H9 (cell line): ENCODE data around the gene HOGA1. TPM values are rescaled to one million over a fixed set of nuclear protein-coding genes. Genes with fewer than 3 reads are reported as not detected.
"Not testable (repeated sequence)": the region's sequence is repeated elsewhere in the genome, so short reads cannot be mapped to it uniquely, and the experiment has no call there.

ENCODE experiments used
- DNase-seq: peaks from one replicate; pipeline ENCODE4 v3.0.0-alpha.2; 2017
- H2AFZ ChIP-seq: one replicate; pipeline ENCODE4 v1.6.1; 2013; ENCODE audit warnings: mild to moderate bottlenecking, low read length, control low read depth, moderate library complexity
- H2AK5ac ChIP-seq: 2 replicates; pipeline ENCODE4 v1.6.1; 2013; ENCODE audit warnings: low read length, control low read depth, mixed read lengths; ENCODE audit not compliant: insufficient read length
- H2BK120ac ChIP-seq: one replicate; pipeline ENCODE4 v1.6.1; 2013; ENCODE audit warnings: low read depth, mild to moderate bottlenecking, low read length, control low read depth, inconsistent platforms; ENCODE audit not compliant: poor library complexity, severe bottlenecking
- H2BK12ac ChIP-seq: 2 replicates; pipeline ENCODE4 v1.6.1; 2013; ENCODE audit warnings: low read length, control low read depth, mixed read lengths, low read depth; ENCODE audit not compliant: insufficient read length
- H2BK15ac ChIP-seq: 2 replicates; pipeline ENCODE4 v1.6.1; 2013; ENCODE audit warnings: low read depth, low read length, control low read depth
- H2BK20ac ChIP-seq: one replicate; pipeline ENCODE4 v1.6.1; 2013; ENCODE audit warnings: low read depth, mild to moderate bottlenecking, low read length, control low read depth, inconsistent platforms; ENCODE audit not compliant: poor library complexity, severe bottlenecking
- H2BK5ac ChIP-seq: 2 replicates; pipeline ENCODE4 v1.6.1; 2013; ENCODE audit warnings: low read length, control low read depth, mixed read lengths; ENCODE audit not compliant: insufficient read length
- H3K14ac ChIP-seq: 2 replicates; pipeline ENCODE4 v1.6.1; 2013; ENCODE audit warnings: low read length, control low read depth; ENCODE audit not compliant: insufficient read depth
- H3K18ac ChIP-seq: 2 replicates; pipeline ENCODE4 v1.6.1; 2013; ENCODE audit warnings: low read depth, mild to moderate bottlenecking, mixed read lengths, low read length, control low read depth; ENCODE audit not compliant: insufficient read length
- H3K23ac ChIP-seq: 2 replicates; pipeline ENCODE4 v1.6.1; 2013; ENCODE audit warnings: low read length, control low read depth, mixed read lengths, low read depth; ENCODE audit not compliant: insufficient read length
- H3K23me2 ChIP-seq: 2 replicates; pipeline ENCODE4 v1.6.1; 2013; ENCODE audit warnings: low read depth, mild to moderate bottlenecking, mixed read lengths, low read length, control low read depth; ENCODE audit not compliant: insufficient read length, poor library complexity, severe bottlenecking
- H3K27ac ChIP-seq: 2 replicates; pipeline ENCODE4 v1.5.1; 2013; ENCODE audit warnings: low read length, control low read depth, mixed read lengths, low read depth; ENCODE audit not compliant: insufficient read length
- H3K27me3 ChIP-seq: 2 replicates; pipeline ENCODE4 v1.6.1; 2013; ENCODE audit warnings: low read length, control low read depth, inconsistent platforms; ENCODE audit not compliant: insufficient read depth
- H3K4ac ChIP-seq: 2 replicates; pipeline ENCODE4 v1.6.1; 2013; ENCODE audit warnings: low read depth, mild to moderate bottlenecking, control low read depth, inconsistent platforms, low read length, moderate library complexity
- H3K4me1 ChIP-seq: 2 replicates; pipeline ENCODE4 v1.6.1; 2013; ENCODE audit warnings: low read length, control low read depth, inconsistent platforms; ENCODE audit not compliant: insufficient read depth
- H3K4me2 ChIP-seq: 2 replicates; pipeline ENCODE4 v1.6.1; 2013; ENCODE audit warnings: low read length, control low read depth, mixed read lengths; ENCODE audit not compliant: insufficient read length, insufficient read depth
- H3K56ac ChIP-seq: 2 replicates; pipeline ENCODE4 v1.6.1; 2013; ENCODE audit warnings: low read depth, mild to moderate bottlenecking, mixed read lengths, low read length, control low read depth; ENCODE audit not compliant: insufficient read length
- H3K79me1 ChIP-seq: 2 replicates; pipeline ENCODE4 v1.6.1; 2013; ENCODE audit warnings: low read depth, mild to moderate bottlenecking, moderate library complexity, low read length, control low read depth, inconsistent platforms; ENCODE audit not compliant: insufficient read depth, poor library complexity, severe bottlenecking
- H3K79me2 ChIP-seq: 2 replicates; pipeline ENCODE4 v1.6.1; 2013; ENCODE audit warnings: low read length, control low read depth, inconsistent platforms; ENCODE audit not compliant: insufficient read depth
- H3K9ac ChIP-seq: 2 replicates; pipeline ENCODE4 v1.6.1; 2013; ENCODE audit warnings: low read length, control low read depth, mixed read lengths; ENCODE audit not compliant: insufficient read length; ENCODE audit errors: extremely low read depth
- H3K9me3 ChIP-seq: one replicate; pipeline ENCODE4 v1.6.1; 2013; ENCODE audit warnings: low read depth, low read length, inconsistent platforms; ENCODE audit not compliant: control insufficient read depth
- H3T11ph ChIP-seq: one replicate; pipeline ENCODE4 v1.6.1; 2013; ENCODE audit warnings: mild to moderate bottlenecking, low read length, control low read depth, inconsistent platforms
- H4K20me1 ChIP-seq: one replicate; pipeline ENCODE4 v1.6.1; 2013; ENCODE audit not compliant: control insufficient read depth, insufficient read length, insufficient read depth
- H4K5ac ChIP-seq: 2 replicates; pipeline ENCODE4 v1.6.1; 2013; ENCODE audit warnings: low read depth, mild to moderate bottlenecking, mixed read lengths, low read length, control low read depth; ENCODE audit not compliant: insufficient read length
- H4K8ac ChIP-seq: replicated peaks from 2 replicates; pipeline ENCODE4 v1.6.1; 2013; ENCODE audit warnings: low read length, control low read depth, mixed read lengths, low read depth; ENCODE audit not compliant: insufficient read length
- H4K91ac ChIP-seq: 2 replicates; pipeline ENCODE4 v1.6.1; 2013; ENCODE audit warnings: low read depth, mild to moderate bottlenecking, moderate library complexity, mixed read lengths, low read length, control low read depth; ENCODE audit not compliant: insufficient read length
- H3K27ac Mint-ChIP-seq, 3 experiments: 2 replicates in 2 of 3; 3 replicates in 1 of 3; pipeline ENCODE4 v1.8.0; 2020 to 2021; ENCODE audit warnings: mixed read lengths in 3 of 3, mild to moderate bottlenecking in 1 of 3, moderate library complexity in 1 of 3
- H3K27me3 Mint-ChIP-seq: 2 replicates; pipeline ENCODE4 v1.8.0; 2021; ENCODE audit warnings: low read depth, mild to moderate bottlenecking, moderate library complexity, mixed read lengths
- H3K36me3 Mint-ChIP-seq, 3 experiments: 2 replicates in 2 of 3; 3 replicates in 1 of 3; pipeline ENCODE4 v1.8.0; 2020 to 2021; ENCODE audit warnings: low read depth in 3 of 3, mixed read lengths in 3 of 3; ENCODE audit not compliant: insufficient read depth in 1 of 3
- H3K4me1 Mint-ChIP-seq, 2 experiments: 2 replicates each; pipeline ENCODE4 v1.8.0; 2020; ENCODE audit warnings: mixed read lengths in 2 of 2
- H3K4me3 Mint-ChIP-seq, 2 experiments: 2 replicates in 1 of 2; 3 replicates in 1 of 2; pipeline ENCODE4 v1.8.0; 2020 to 2021; ENCODE audit warnings: mild to moderate bottlenecking in 2 of 2, mixed read lengths in 2 of 2, moderate library complexity in 1 of 2
- H3K9me3 Mint-ChIP-seq, 2 experiments: 2 replicates in 1 of 2; 3 replicates in 1 of 2; pipeline ENCODE4 v1.8.0; 2020; ENCODE audit warnings: mild to moderate bottlenecking in 2 of 2, mixed read lengths in 2 of 2, moderate library complexity in 1 of 2
- WGBS: extraction: QIAGEN DNeasy Blood & Tissue Kit; methylation state at CpG from one replicate; pipeline ENCODE4 v1.1.7; 2013; ENCODE audit warnings: missing lambda C conversion rate, low lambda C conversion rate, mixed read lengths; ENCODE audit not compliant: insufficient read length; ENCODE audit errors: extremely low coverage; 5-methylcytosine and 5-hydroxymethylcytosine counted together
- total RNA-seq: library from RNA; stranded (reverse); gene quantifications from 2 replicates; pipeline ENCODE4 v1.2.1, GENCODE V29; 2021
- TF ChIP-seq, protein P1 (sequence below): fragments of 200-600 bp; sonication (generic); conservative IDR thresholded peaks from 3 replicates; pipeline ENCODE4 v1.8.0; 2021; ENCODE audit warnings: antibody characterized with exemption, mild to moderate bottlenecking

The HOGA1 gene
- total RNA-seq, 1 experiment from 2014 or later = 0.79 TPM

DNA sequence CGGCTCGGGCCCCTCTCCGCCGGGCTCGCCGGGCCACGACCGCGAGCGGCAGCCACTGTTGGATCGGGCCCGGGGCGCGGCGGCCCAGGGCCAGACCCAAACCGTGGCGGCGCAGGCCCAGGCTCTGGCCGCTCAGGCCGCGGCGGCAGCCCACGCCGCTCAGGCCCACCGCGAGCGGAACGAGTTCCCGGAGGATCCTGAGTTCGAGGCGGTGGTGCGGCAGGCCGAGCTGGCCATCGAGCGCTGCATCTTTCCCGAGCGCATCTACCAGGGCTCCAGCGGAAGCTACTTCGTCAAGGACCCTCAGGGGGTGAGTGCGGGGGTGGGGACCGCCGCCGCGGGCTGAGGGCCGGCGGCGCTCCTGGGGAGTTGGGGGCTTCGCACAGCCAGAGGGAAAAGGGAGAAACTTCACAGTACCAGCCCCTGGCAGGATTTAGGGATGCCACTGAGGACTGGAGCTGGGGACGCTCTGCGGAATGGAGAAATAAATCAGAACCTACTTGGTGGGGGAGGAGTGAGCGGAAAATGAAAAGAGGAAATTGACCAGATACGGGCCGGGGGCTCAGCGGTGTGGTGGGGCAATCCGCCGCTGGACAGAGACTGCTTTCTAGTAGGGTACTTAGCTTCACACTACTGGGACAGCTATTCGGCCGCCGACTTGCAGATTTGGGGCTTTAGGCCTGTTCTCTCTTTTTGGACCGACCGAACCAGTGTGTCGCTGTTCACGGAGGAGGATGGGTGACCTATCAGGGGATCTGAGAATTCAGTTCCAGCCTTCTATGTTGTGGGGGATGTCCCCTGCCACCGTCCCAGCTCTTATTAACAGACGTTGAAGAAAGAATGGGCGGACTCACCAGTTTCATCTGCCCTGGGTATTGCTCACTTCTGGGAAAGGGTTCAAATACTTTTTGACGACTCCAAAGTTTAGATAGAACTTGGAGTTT, 57.0 kb downstream of the HOGA1 start:
- Histone ChIP-seq H3K23me2 (peaks cover 11% of the 10 kb centered on the region), H2BK12ac (no peak overlapping the region), H3K4me1 (peaks cover 5% of the 10 kb centered on the region), H3K27ac (no peak overlapping the region), H2AK5ac (no peak overlapping the region), H3K79me2 (peaks cover 7% of the 10 kb centered on the region; the same call in 1 of the 2 replicates), H3K14ac (peak overlapping the region; percentile 93), H4K5ac (no peak overlapping the region), H2BK15ac (no peak overlapping the region), H3K9ac (peak overlapping the region; percentile 87), H3K23ac (no peak overlapping the region), H3K18ac (peak overlapping the region; percentile 83), H3T11ph (no peak overlapping the region), H2BK20ac (no peak overlapping the region), H4K20me1 (no peaks in the 10 kb centered on the region), H3K4ac (no peak overlapping the region), H3K27me3 (no peaks in the 10 kb centered on the region), H4K8ac (no peak overlapping the region), H3K4me2 (peak overlapping the region; percentile 87), H3K79me1 (peaks cover 4% of the 10 kb centered on the region), H3K9me3 (no peaks in the 10 kb centered on the region), H2BK5ac (no peak overlapping the region), H2AFZ (no peak overlapping the region), H2BK120ac (no peak overlapping the region), H4K91ac (no peak overlapping the region), H3K56ac (no peak overlapping the region)
- Mint-ChIP-seq H3K4me1 (peaks cover 22 to 24% of the 10 kb centered on the region in 2 experiments), H3K9me3 (no peaks in the 10 kb centered on the region; a peak in 2 of 5 replicates), H3K27me3 (no peaks in the 10 kb centered on the region), H3K36me3 (peaks cover 17 to 31% (median 27%) of the 10 kb centered on the region in 3 experiments; a peak in 6 of 7 replicates), H3K4me3 (peak overlapping the region; percentile 84 to 95), H3K27ac (peak overlapping the region; percentile 56 to 92 (median 83))
- TF ChIP-seq, protein P1, sequence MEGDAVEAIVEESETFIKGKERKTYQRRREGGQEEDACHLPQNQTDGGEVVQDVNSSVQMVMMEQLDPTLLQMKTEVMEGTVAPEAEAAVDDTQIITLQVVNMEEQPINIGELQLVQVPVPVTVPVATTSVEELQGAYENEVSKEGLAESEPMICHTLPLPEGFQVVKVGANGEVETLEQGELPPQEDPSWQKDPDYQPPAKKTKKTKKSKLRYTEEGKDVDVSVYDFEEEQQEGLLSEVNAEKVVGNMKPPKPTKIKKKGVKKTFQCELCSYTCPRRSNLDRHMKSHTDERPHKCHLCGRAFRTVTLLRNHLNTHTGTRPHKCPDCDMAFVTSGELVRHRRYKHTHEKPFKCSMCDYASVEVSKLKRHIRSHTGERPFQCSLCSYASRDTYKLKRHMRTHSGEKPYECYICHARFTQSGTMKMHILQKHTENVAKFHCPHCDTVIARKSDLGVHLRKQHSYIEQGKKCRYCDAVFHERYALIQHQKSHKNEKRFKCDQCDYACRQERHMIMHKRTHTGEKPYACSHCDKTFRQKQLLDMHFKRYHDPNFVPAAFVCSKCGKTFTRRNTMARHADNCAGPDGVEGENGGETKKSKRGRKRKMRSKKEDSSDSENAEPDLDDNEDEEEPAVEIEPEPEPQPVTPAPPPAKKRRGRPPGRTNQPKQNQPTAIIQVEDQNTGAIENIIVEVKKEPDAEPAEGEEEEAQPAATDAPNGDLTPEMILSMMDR = no peak
- peak; percentile 56 for DNase-seq
- no CpG with 5 or more reads among the region's 67 CpGs for WGBS

- H2AK5ac ChIP-seq, H4K8ac ChIP-seq: not testable (repeated sequence)
Observed at GRCh38 chr10:97642471-97643159, 58.4 kb downstream of the HOGA1 start.

More at GRCh38 chr10:97642471-97643159, 58.4 kb downstream of the HOGA1 start:
- Mint-ChIP-seq H3K27ac (peak overlapping the region in 1 of 3 experiments; percentile 23; a peak in 1 of 7 replicates), H3K4me3 (peak overlapping the region; percentile 84 to 95), H3K36me3 (peaks cover 17 to 31% (median 29%) of the 10 kb centered on the region in 3 experiments; a peak in 6 of 7 replicates), H3K4me1 (peaks cover 29 to 31% of the 10 kb centered on the region in 2 experiments)
- not testable (repeated sequence) for H4K91ac ChIP-seq, H2BK15ac ChIP-seq, H3K56ac ChIP-seq, H3K4me2 ChIP-seq, H4K5ac ChIP-seq, H3K4ac ChIP-seq, H4K20me1 ChIP-seq, H2AFZ ChIP-seq, H2BK5ac ChIP-seq, H3K79me1 ChIP-seq, H3K27me3 Mint-ChIP-seq, H3K9ac ChIP-seq, H3K9me3 ChIP-seq, H3K27ac ChIP-seq, H3K18ac ChIP-seq, H3T11ph ChIP-seq, H3K23ac ChIP-seq, H3K4me1 ChIP-seq, H2BK12ac ChIP-seq, H2BK20ac ChIP-seq, H2BK120ac ChIP-seq, H3K14ac ChIP-seq, H3K9me3 Mint-ChIP-seq, DNase-seq, H3K79me2 ChIP-seq, H3K27me3 ChIP-seq
- peaks cover 11% of the 10 kb centered on the region for H3K23me2 ChIP-seq
- WGBS = 100% methylated on average over 1 of the region's 13 CpGs
